Naive thymus-derived CD8-positive, alpha-beta T cell (primary cell): ENCODE data around the gene RPIA. TPM values are rescaled to one million over a fixed set of nuclear protein-coding genes. Genes with fewer than 3 reads are reported as not detected.

ENCODE experiments used
- ATAC-seq, 2 donors: fragments of 150-1000 bp; cut with Tn5 transposase in 1 of 2; sonication (Bioruptor Pico), chemical (Tn5 transposase) in 1 of 2; 1 replicate in 1 of 2; 2 replicates in 1 of 2; pipeline ENCODE4 v1.10.0; 2021; ENCODE audit warnings: mild to moderate bottlenecking in 2 of 2, moderate library complexity in 2 of 2
- POLR2A ChIA-PET: fragments of 350-600 bp; sonication (Branson Sonifier 250); formaldehyde crosslinking; loops from one replicate; lab custom pipeline; 2021; ENCODE audit warnings: antibody characterized with exemption; lab: Charles Lee
- DNase-seq, 10 donors: peaks; one replicate each; pipeline versions ENCODE4 v3.0.0 to v3.0.0-alpha.2; 2020 to 2022
- H3K27ac Mint-ChIP-seq, 10 donors: one replicate each; pipeline ENCODE4 v1.8.0; 2020 to 2022; ENCODE audit warnings: mild to moderate bottlenecking in 10 of 10, mixed read lengths in 10 of 10, moderate library complexity in 4 of 10, inconsistent platforms in 1 of 10
- H3K27me3 Mint-ChIP-seq, 5 donors: one replicate each; pipeline ENCODE4 v1.8.0; 2021 to 2022; ENCODE audit warnings: mixed read lengths in 5 of 5
- H3K36me3 Mint-ChIP-seq, 3 donors: one replicate each; pipeline ENCODE4 v1.8.0; 2020 to 2022; ENCODE audit warnings: mixed read lengths in 3 of 3, mild to moderate bottlenecking in 2 of 3, inconsistent platforms in 1 of 3
- H3K4me1 Mint-ChIP-seq, 4 donors: one replicate each; pipeline ENCODE4 v1.8.0; 2021 to 2022; ENCODE audit warnings: mixed read lengths in 4 of 4
- H3K4me3 Mint-ChIP-seq, 10 donors: one replicate each; pipeline ENCODE4 v1.8.0; 2020 to 2022; ENCODE audit warnings: mild to moderate bottlenecking in 10 of 10, mixed read lengths in 10 of 10, moderate library complexity in 6 of 10, inconsistent platforms in 1 of 10
- H3K9me3 Mint-ChIP-seq, 9 donors: one replicate each; pipeline ENCODE4 v1.8.0; 2020 to 2022; ENCODE audit warnings: mixed read lengths in 9 of 9, mild to moderate bottlenecking in 3 of 9, inconsistent platforms in 1 of 9, moderate library complexity in 1 of 9
- polyA plus RNA-seq, 3 donors: library from polyadenylated mRNA; unstranded; fragments of 300-500 nt; fragmentation: Illumina TruSeq; gene quantifications; one replicate each; pipeline ENCODE4 v1.2.3, GENCODE V29; 2021
- total RNA-seq, 8 experiments: library from RNA in 2 of 8; stranded (reverse) in 2 of 8; gene quantifications; one replicate each; pipeline ENCODE4 v1.2.3 and lab custom pipeline; 2021 to 2026

The RPIA gene
- total and polyA plus RNA-seq, 5 experiments from 2014 or later: 31.6 to 72.8 (median 59.7) TPM

GRCh38 chr2:88690591-88691338 lies 708 bp upstream of the RPIA start:
- Mint-ChIP-seq H3K36me3 (peaks cover 0 to 16% (median 10%) of the 10 kb centered on the region in 3 donors), H3K27me3 (no peaks in the 10 kb centered on the region), H3K9me3 (peaks cover 0 to 4% (median 0%) of the 10 kb centered on the region in 9 donors), H3K27ac (peak overlapping the region; percentile 88 to 99 (median 97)), H3K4me1 (peaks cover 35 to 60% (median 57%) of the 10 kb centered on the region in 4 donors), H3K4me3 (peak overlapping the region; percentile 94 to 99 (median 97))
- DNase-seq: peak in 6 of 10 donors; percentile 18 to 76 (median 33)
- POLR2A ChIA-PET: interaction anchor here (1.4 to 2.5 kb wide), 2 partner anchors 16 to 64 kb away, joined by 4 to 32 read pairs; partner anchors contain the start of gene EIF2AK3
- peak; percentile 26 to 29 for ATAC-seq

GRCh38 chr2:88692187-88692586 lies 714 bp downstream of the RPIA start:
- Mint-ChIP-seq H3K9me3 (peaks cover 0 to 4% (median 0%) of the 10 kb centered on the region in 9 donors), H3K4me1 (peaks cover 40 to 70% (median 69%) of the 10 kb centered on the region in 4 donors), H3K36me3 (peaks cover 0 to 8% (median 7%) of the 10 kb centered on the region in 3 donors), H3K27me3 (no peaks in the 10 kb centered on the region), H3K4me3 (peak overlapping the region; percentile 94 to 99 (median 97)), H3K27ac (peak overlapping the region; percentile 88 to 98 (median 94))
- ATAC-seq: peak in 1 of 2 donors; percentile 7
- POLR2A ChIA-PET: interaction anchor here (0.7 to 2.5 kb wide), 3 partner anchors 15 to 65 kb away, joined by 3 to 32 read pairs (median 4); partner anchors contain the start of gene EIF2AK3
- DNase-seq: peak in 9 of 10 donors; percentile 5 to 67 (median 28)

GRCh38 chr2:88693911-88694414 lies 2.5 kb downstream of the RPIA start:
- H3K4me1 Mint-ChIP-seq: peaks cover 49 to 85% (median 82%) of the 10 kb centered on the region in 4 donors
- H3K9me3 Mint-ChIP-seq: no peaks in the 10 kb centered on the region
- no peaks in the 10 kb centered on the region for H3K27me3 Mint-ChIP-seq
- ATAC-seq: no peak
- H3K27ac Mint-ChIP-seq: peak overlapping the region in 5 of 10 donors; percentile 37 to 93 (median 47)
- POLR2A ChIA-PET: interaction anchor here (0.6 to 1.2 kb wide), 2 partner anchors 19 to 66 kb away, joined by 3 to 4 read pairs; no protein-coding TSS in a partner anchor
- peaks cover 0 to 8% (median 0%) of the 10 kb centered on the region in 3 donors for H3K36me3 Mint-ChIP-seq
- DNase-seq: no peak
- peak overlapping the region in 4 of 10 donors; percentile 11 to 96 (median 48) for H3K4me3 Mint-ChIP-seq

- Mint-ChIP-seq H3K4me3 (peak overlapping the region in 7 of 10 donors; percentile 22 to 64 (median 44)), H3K27me3 (no peaks in the 10 kb centered on the region), H3K4me1 (peaks cover 42 to 68% (median 61%) of the 10 kb centered on the region in 4 donors), H3K36me3 (peaks cover 0 to 30% (median 16%) of the 10 kb centered on the region in 3 donors), H3K9me3 (no peaks in the 10 kb centered on the region), H3K27ac (peak overlapping the region; percentile 40 to 92 (median 84))
- no peak for DNase-seq
- POLR2A ChIA-PET: no interaction called here
- ATAC-seq: no peak
Observed at GRCh38 chr2:88696611-88697010, 5.1 kb downstream of the RPIA start.

GRCh38 chr2:88697370-88698026 lies 6.0 kb downstream of the RPIA start:
- Mint-ChIP-seq H3K27me3 (no peaks in the 10 kb centered on the region), H3K4me3 (peak overlapping the region; percentile 20 to 72 (median 60)), H3K4me1 (peaks cover 36 to 61% (median 55%) of the 10 kb centered on the region in 4 donors), H3K36me3 (peaks cover 0 to 37% (median 23%) of the 10 kb centered on the region in 3 donors), H3K27ac (peak overlapping the region; percentile 77 to 92 (median 86)), H3K9me3 (no peaks in the 10 kb centered on the region)
- peak in 4 of 10 donors; percentile 12 to 59 (median 32) for DNase-seq
- ATAC-seq: peak; percentile 79 to 86
- POLR2A ChIA-PET: no interaction called here

- no peak for DNase-seq
- no peaks in the 10 kb centered on the region for H3K9me3 Mint-ChIP-seq
- POLR2A ChIA-PET: no interaction called here
- H3K4me3 Mint-ChIP-seq: peak overlapping the region in 6 of 10 donors; percentile 20 to 61 (median 59)
- peaks cover 0 to 42% (median 28%) of the 10 kb centered on the region in 3 donors for H3K36me3 Mint-ChIP-seq
- peaks cover 33 to 56% (median 50%) of the 10 kb centered on the region in 4 donors for H3K4me1 Mint-ChIP-seq
- no peaks in the 10 kb centered on the region for H3K27me3 Mint-ChIP-seq
- ATAC-seq: no peak
- H3K27ac Mint-ChIP-seq: peak overlapping the region; percentile 77 to 92 (median 86)
Observed at GRCh38 chr2:88698027-88698413, 6.5 kb downstream of the RPIA start.

- H3K9me3 Mint-ChIP-seq: no peaks in the 10 kb centered on the region
- H3K36me3 Mint-ChIP-seq: peaks cover 1 to 45% (median 33%) of the 10 kb centered on the region in 3 donors
- DNase-seq (no peak), ATAC-seq (no peak)
- H3K4me3 Mint-ChIP-seq: no peak overlapping the region
- POLR2A ChIA-PET: no interaction called here
- H3K27ac Mint-ChIP-seq: peak overlapping the region in 7 of 10 donors; percentile 47 to 92 (median 85)
- H3K4me1 Mint-ChIP-seq: peaks cover 30 to 49% (median 44%) of the 10 kb centered on the region in 4 donors
- H3K27me3 Mint-ChIP-seq: no peaks in the 10 kb centered on the region
Observed at GRCh38 chr2:88698498-88699233, 7.2 kb downstream of the RPIA start.

- ATAC-seq (no peak), DNase-seq (no peak)
- peak overlapping the region in 1 of 10 donors; percentile 31 for H3K27ac Mint-ChIP-seq
- peaks cover 8 to 46% (median 44%) of the 10 kb centered on the region in 3 donors for H3K36me3 Mint-ChIP-seq
- H3K9me3 Mint-ChIP-seq: peaks cover 0 to 16% (median 0%) of the 10 kb centered on the region in 9 donors
- H3K27me3 Mint-ChIP-seq: no peaks in the 10 kb centered on the region
- POLR2A ChIA-PET: interaction anchor here (1.4 kb wide), 1 partner anchor 15 kb away, joined by 4 read pairs; the partner anchor contains the start of gene RPIA
- no peak overlapping the region for H3K4me3 Mint-ChIP-seq
- peaks cover under 1 to 28% (median 16%) of the 10 kb centered on the region in 4 donors for H3K4me1 Mint-ChIP-seq
Observed at GRCh38 chr2:88707003-88707402, 15.5 kb downstream of the RPIA start.

- Mint-ChIP-seq H3K9me3 (peaks cover 0 to 16% (median 0%) of the 10 kb centered on the region in 9 donors), H3K27me3 (no peaks in the 10 kb centered on the region), H3K27ac (peak overlapping the region in 1 of 10 donors; percentile 66), H3K4me3 (no peak overlapping the region), H3K4me1 (peaks cover 5 to 40% (median 18%) of the 10 kb centered on the region in 4 donors), H3K36me3 (peaks cover 1 to 43% (median 33%) of the 10 kb centered on the region in 3 donors)
- POLR2A ChIA-PET: interaction anchor here (0.7 kb wide), 1 partner anchor 15 kb away, joined by 5 read pairs; no protein-coding TSS in a partner anchor
- no peak for DNase-seq
- no peak for ATAC-seq
Observed at GRCh38 chr2:88709181-88709631, 17.7 kb downstream of the RPIA start.

GRCh38 chr2:88711289-88711688 lies 19.8 kb downstream of the RPIA start:
- ATAC-seq: no peak
- POLR2A ChIA-PET: no interaction called here
- H3K27ac Mint-ChIP-seq: peak overlapping the region in 2 of 10 donors; percentile 12 to 25
- H3K4me1 Mint-ChIP-seq: peaks cover 11 to 44% (median 22%) of the 10 kb centered on the region in 4 donors
- no peaks in the 10 kb centered on the region for H3K9me3 Mint-ChIP-seq
- peaks cover 0 to 32% (median 23%) of the 10 kb centered on the region in 3 donors for H3K36me3 Mint-ChIP-seq
- H3K4me3 Mint-ChIP-seq: no peak overlapping the region
- no peak for DNase-seq
- no peaks in the 10 kb centered on the region for H3K27me3 Mint-ChIP-seq

GRCh38 chr2:88711897-88712296 lies 20.4 kb downstream of the RPIA start:
- H3K27ac Mint-ChIP-seq: peak overlapping the region in 2 of 10 donors; percentile 12 to 38

More at GRCh38 chr2:88711897-88712296, 20.4 kb downstream of the RPIA start:
- Mint-ChIP-seq H3K36me3 (peaks cover 2 to 32% (median 26%) of the 10 kb centered on the region in 3 donors), H3K9me3 (peaks cover 0 to 2% (median 0%) of the 10 kb centered on the region in 9 donors), H3K4me3 (no peak overlapping the region), H3K27me3 (no peaks in the 10 kb centered on the region), H3K4me1 (peaks cover 11 to 47% (median 24%) of the 10 kb centered on the region in 4 donors)
- DNase-seq: no peak
- POLR2A ChIA-PET: no interaction called here
- ATAC-seq: no peak
